Naive thymus-derived CD8-positive, alpha-beta T cell (primary cell): ENCODE data around the gene HS3ST3A1. TPM values are rescaled to one million over a fixed set of nuclear protein-coding genes. Genes with fewer than 3 reads are reported as not detected.

Experiments
- ATAC-seq, 2 donors: fragments of 150-1000 bp; cut with Tn5 transposase in 1 of 2; sonication (Bioruptor Pico), chemical (Tn5 transposase) in 1 of 2; 1 replicate in 1 of 2; 2 replicates in 1 of 2; pipeline ENCODE4 v1.10.0; 2021; ENCODE audit warnings: mild to moderate bottlenecking in 2 of 2, moderate library complexity in 2 of 2
- POLR2A ChIA-PET: fragments of 350-600 bp; sonication (Branson Sonifier 250); formaldehyde crosslinking; loops from one replicate; lab custom pipeline; 2021; ENCODE audit warnings: antibody characterized with exemption; lab: Charles Lee
- DNase-seq, 10 donors: peaks; one replicate each; pipeline versions ENCODE4 v3.0.0 to v3.0.0-alpha.2; 2020 to 2022
- H3K27ac Mint-ChIP-seq, 10 donors: one replicate each; pipeline ENCODE4 v1.8.0; 2020 to 2022; ENCODE audit warnings: mild to moderate bottlenecking in 10 of 10, mixed read lengths in 10 of 10, moderate library complexity in 4 of 10, inconsistent platforms in 1 of 10
- H3K27me3 Mint-ChIP-seq, 5 donors: one replicate each; pipeline ENCODE4 v1.8.0; 2021 to 2022; ENCODE audit warnings: mixed read lengths in 5 of 5
- H3K36me3 Mint-ChIP-seq, 3 donors: one replicate each; pipeline ENCODE4 v1.8.0; 2020 to 2022; ENCODE audit warnings: mixed read lengths in 3 of 3, mild to moderate bottlenecking in 2 of 3, inconsistent platforms in 1 of 3
- H3K4me1 Mint-ChIP-seq, 4 donors: one replicate each; pipeline ENCODE4 v1.8.0; 2021 to 2022; ENCODE audit warnings: mixed read lengths in 4 of 4
- H3K4me3 Mint-ChIP-seq, 10 donors: one replicate each; pipeline ENCODE4 v1.8.0; 2020 to 2022; ENCODE audit warnings: mild to moderate bottlenecking in 10 of 10, mixed read lengths in 10 of 10, moderate library complexity in 6 of 10, inconsistent platforms in 1 of 10
- H3K9me3 Mint-ChIP-seq, 9 donors: one replicate each; pipeline ENCODE4 v1.8.0; 2020 to 2022; ENCODE audit warnings: mixed read lengths in 9 of 9, mild to moderate bottlenecking in 3 of 9, inconsistent platforms in 1 of 9, moderate library complexity in 1 of 9
- polyA plus RNA-seq, 3 donors: library from polyadenylated mRNA; unstranded; fragments of 300-500 nt; fragmentation: Illumina TruSeq; gene quantifications; one replicate each; pipeline ENCODE4 v1.2.3, GENCODE V29; 2021
- total RNA-seq, 8 experiments: library from RNA in 2 of 8; stranded (reverse) in 2 of 8; gene quantifications; one replicate each; pipeline ENCODE4 v1.2.3 and lab custom pipeline; 2021 to 2026

HS3ST3A1 gene
- total RNA-seq, result not detected
- 1 to 10 TPM in 2 of 3 donors, under 1 TPM in 1; 0.76 to 4.5 (median 2.7) TPM for polyA plus RNA-seq
- total RNA-seq (lab: John Stamatoyannopoulos, UW), result 0 to 0.71 (median 0) reads per million in 6 experiments

DNA sequence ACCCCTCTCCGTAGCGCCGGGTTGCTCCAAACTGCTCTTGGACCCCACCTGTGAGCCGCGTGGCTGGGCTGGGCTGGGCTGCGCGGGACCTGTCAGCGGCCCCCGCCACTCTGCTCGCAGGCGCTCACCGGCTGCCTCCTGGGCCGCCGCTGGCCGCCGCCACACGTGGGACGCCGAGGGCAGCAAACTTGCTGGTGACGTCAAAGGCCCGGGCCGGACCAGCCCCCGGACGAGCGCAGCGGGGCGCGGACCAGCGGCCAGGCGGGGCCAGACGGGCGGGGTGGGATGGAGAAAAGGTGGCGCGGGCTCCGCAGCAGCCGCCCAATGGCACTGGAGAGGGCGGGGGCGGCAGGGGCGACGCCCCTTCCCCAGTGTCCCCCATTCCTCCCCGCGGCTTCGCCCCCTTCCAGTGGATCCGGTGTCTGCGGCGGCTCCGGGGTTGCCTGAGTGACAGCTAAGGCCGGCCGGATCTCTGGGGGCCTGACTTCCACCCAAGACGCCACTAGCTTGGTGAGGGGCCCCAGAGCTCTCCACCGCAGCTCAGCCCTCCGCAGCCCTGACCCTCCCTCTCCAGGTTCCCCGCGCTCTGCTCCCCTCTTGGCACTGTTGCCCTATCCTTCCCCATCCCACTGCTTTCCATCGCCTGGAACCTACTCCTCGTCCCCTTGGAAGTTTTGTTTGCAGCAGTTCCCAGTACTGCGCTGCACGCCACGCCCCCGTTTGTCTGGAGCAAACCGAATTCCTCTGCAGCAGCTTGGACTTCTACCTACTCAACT lies at the start of gene HS3ST3A1:
Gene HS3ST3A1, minus strand, starts transcription at position 154 of the 776 bp plus-strand sequence. CDS start 800 bp downstream, outside the sequence.
- Mint-ChIP-seq H3K4me3 (peak within 1 kb of the TSS; percentile 43 to 86 (median 76)), H3K9me3 (no peaks in the 10 kb centered on the region), H3K36me3 (peaks cover 0 to 4% (median 0%) of the 10 kb centered on the region in 3 donors), H3K4me1 (peaks cover 4 to 16% (median 12%) of the 10 kb centered on the region in 4 donors), H3K27me3 (peaks cover 34 to 81% (median 52%) of the 10 kb centered on the region in 5 donors), H3K27ac (peak within 1 kb of the TSS in 2 of 10 donors; percentile 62 to 65)
- DNase-seq (no peak), ATAC-seq (no peak)
- POLR2A ChIA-PET, result interaction anchor here (0.6 kb wide), 1 partner anchor 949 kb away, joined by 4 read pairs; no protein-coding TSS in a partner anchor

DNA sequence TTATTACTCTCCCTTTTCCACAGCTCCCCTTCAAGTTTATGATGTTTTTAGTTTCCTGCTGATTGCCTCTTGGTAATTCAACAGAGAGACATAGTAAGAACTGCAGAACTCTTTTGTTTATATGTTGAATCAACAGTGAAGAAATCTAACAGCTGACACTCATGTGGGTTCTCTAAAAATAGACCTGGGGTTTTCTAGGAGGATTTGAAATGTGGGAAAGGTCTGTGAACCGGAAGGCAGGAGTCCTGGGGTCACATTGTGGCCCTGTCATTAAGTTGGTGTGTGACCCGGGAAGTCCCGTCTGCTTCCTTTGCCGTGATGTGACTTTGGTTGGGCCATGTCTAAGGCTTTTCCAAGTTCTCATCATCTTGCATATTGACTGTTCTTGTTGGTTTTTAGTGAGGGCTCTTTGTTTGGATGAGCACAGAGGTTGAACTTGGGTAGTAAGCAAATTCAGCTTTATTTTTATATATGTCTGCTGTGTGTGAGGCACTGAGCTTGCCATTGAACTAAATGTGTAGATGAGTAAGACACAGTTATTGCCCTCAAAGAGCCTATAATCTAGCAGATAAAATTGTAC lies 48.5 kb upstream of the HS3ST3A1 start:
- no peak overlapping the region for H3K4me3 Mint-ChIP-seq
- H3K27ac Mint-ChIP-seq, result no peak overlapping the region
- ATAC-seq (no peak), DNase-seq (no peak)
- H3K9me3 Mint-ChIP-seq, result no peaks in the 10 kb centered on the region
- H3K36me3 Mint-ChIP-seq, result no peaks in the 10 kb centered on the region
- peaks cover under 1 to 6% (median 3%) of the 10 kb centered on the region in 5 donors for H3K27me3 Mint-ChIP-seq
- POLR2A ChIA-PET, result interaction anchor here (0.6 kb wide), 1 partner anchor 34 kb away, joined by 3 read pairs; no protein-coding TSS in a partner anchor
- H3K4me1 Mint-ChIP-seq, result no peaks in the 10 kb centered on the region

DNA sequence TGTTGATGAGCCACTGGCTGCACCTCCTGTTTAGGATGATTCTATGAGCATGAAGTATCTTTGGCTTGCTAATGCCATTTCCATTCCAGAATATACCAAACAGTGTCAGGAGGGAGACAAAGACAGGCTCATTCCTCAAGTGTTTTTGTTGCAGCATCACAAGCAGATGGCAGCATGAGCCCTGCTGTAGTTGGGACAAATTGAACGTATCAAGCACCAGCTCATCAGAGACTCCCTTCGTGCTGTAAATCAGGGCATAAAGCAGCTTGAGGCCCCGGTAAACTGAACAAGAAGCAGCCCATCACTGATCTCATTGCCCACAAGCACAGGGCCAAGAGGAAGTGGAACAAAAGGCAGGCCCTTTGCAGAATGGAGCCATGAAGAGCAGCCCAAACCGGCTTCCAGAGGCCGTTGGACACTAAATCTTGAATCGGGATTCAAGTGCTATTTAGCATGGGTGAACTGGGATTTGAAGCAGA lies 45.9 kb upstream of the HS3ST3A1 start:
- Mint-ChIP-seq H3K4me1 (no peaks in the 10 kb centered on the region), H3K4me3 (no peak overlapping the region), H3K27me3 (peaks cover 0 to 5% (median 0%) of the 10 kb centered on the region in 5 donors), H3K36me3 (no peaks in the 10 kb centered on the region), H3K9me3 (no peaks in the 10 kb centered on the region), H3K27ac (no peak overlapping the region)
- POLR2A ChIA-PET, result no interaction called here
- ATAC-seq (no peak), DNase-seq (no peak)

DNA sequence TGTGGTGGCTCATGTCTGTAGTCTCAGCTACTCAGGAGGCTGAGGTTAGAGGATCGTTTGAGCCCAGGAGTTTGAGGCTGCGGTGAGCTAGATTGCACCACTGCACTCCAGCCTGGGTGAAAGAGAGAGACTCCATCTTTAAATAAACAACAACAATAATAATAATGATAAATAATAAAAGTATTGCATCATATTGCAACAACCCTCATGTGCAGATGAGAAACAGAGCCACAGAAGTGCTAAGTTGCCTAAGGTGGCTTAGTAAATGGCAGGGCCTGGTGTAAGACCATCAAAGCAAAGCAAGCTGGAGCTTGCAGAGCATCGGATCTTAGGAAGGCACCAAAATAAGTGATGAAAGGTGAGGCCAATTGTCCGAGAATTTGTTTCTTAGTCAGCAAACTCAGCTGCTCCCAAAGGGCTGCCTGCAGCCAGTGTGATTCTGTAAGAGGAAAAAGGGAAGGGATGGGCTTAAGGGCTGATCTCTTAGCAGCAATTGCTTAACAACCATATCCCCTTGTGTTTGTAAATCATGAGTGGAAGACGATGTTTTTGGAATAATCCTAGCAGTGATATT lies 45.3 kb upstream of the HS3ST3A1 start:
- POLR2A ChIA-PET, result no interaction called here
- no peak for DNase-seq
- Mint-ChIP-seq H3K9me3 (no peaks in the 10 kb centered on the region), H3K27me3 (peaks cover 0 to 5% (median 0%) of the 10 kb centered on the region in 5 donors), H3K4me3 (no peak overlapping the region), H3K27ac (no peak overlapping the region), H3K4me1 (no peaks in the 10 kb centered on the region), H3K36me3 (no peaks in the 10 kb centered on the region)
- no peak for ATAC-seq

DNA sequence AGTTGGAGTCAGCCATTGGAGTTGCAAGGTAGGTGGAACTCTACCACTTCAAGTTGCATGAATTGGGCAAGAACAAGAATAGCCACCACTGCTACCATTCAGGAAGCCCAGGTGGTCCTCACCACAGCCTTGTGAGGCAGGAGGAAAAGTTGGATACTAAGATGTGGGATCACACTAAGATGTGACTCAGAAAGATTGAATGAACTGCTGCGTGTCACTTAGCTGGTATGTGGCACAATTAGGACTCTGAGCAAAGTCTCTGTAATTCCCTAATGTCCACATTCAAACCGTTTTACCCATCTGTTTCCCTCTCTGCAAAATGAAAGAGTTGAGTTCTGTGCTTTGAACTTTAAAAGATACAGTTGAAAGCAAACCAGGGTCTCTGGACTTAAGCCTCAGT lies 44.7 kb upstream of the HS3ST3A1 start:
- Mint-ChIP-seq H3K27me3 (peaks cover 0 to 5% (median 2%) of the 10 kb centered on the region in 5 donors), H3K36me3 (no peaks in the 10 kb centered on the region), H3K4me3 (no peak overlapping the region), H3K4me1 (no peaks in the 10 kb centered on the region), H3K9me3 (no peaks in the 10 kb centered on the region), H3K27ac (no peak overlapping the region)
- ATAC-seq (no peak), DNase-seq (no peak)
- POLR2A ChIA-PET, result no interaction called here

DNA sequence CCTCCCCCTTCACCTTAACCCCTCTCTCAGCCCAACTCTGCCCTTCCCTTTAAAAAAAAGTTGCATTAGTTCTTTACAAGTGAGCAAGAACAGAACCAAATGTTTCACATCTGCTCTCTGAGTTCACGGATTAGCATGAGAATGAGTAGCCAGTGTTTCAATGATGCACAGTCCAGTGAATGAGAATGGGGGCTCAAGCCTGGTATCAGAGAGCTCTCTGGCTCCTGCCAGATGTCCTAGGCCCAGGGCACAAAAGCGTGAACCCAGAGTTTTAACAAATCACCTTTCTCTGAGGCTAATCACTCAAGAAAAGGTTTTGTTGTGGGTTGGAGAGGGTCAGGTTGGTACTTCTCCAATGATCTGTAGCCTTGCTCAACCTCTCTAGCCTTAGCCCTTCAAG lies 41.5 kb upstream of the HS3ST3A1 start:
- no peaks in the 10 kb centered on the region for H3K9me3 Mint-ChIP-seq
- H3K27ac Mint-ChIP-seq, result no peak overlapping the region
- no peaks in the 10 kb centered on the region for H3K36me3 Mint-ChIP-seq
- POLR2A ChIA-PET, result no interaction called here
- DNase-seq (no peak), ATAC-seq (no peak)
- H3K4me1 Mint-ChIP-seq, result no peaks in the 10 kb centered on the region
- no peak overlapping the region for H3K4me3 Mint-ChIP-seq
- peaks cover 0 to 6% (median 2%) of the 10 kb centered on the region in 5 donors for H3K27me3 Mint-ChIP-seq

DNA sequence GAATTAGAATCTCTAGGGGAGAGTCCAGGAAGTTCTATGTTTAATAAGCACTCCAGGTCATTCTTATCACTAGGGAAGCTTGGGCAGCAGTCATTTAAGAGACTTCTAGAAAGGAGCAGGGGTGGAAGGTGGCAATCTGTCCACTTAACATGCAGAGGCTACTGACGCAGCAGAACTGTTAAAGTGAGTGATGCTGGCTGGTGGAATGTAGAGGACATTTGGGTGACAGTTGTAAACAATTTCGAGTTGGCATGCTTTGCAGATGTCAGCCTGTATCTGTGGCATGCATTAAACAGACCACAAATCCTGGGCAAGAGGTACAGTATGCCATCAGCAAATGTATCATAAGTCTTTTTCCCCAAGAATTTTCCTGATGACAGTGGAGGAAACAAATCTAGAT lies 40.5 kb upstream of the HS3ST3A1 start:
- POLR2A ChIA-PET, result no interaction called here
- peaks cover 0 to 6% (median 3%) of the 10 kb centered on the region in 5 donors for H3K27me3 Mint-ChIP-seq
- no peak overlapping the region for H3K27ac Mint-ChIP-seq
- no peaks in the 10 kb centered on the region for H3K36me3 Mint-ChIP-seq
- H3K9me3 Mint-ChIP-seq, result peaks cover 0 to 2% (median 0%) of the 10 kb centered on the region in 9 donors
- DNase-seq (no peak), ATAC-seq (no peak)
- H3K4me3 Mint-ChIP-seq, result no peak overlapping the region
- H3K4me1 Mint-ChIP-seq, result no peaks in the 10 kb centered on the region

DNA sequence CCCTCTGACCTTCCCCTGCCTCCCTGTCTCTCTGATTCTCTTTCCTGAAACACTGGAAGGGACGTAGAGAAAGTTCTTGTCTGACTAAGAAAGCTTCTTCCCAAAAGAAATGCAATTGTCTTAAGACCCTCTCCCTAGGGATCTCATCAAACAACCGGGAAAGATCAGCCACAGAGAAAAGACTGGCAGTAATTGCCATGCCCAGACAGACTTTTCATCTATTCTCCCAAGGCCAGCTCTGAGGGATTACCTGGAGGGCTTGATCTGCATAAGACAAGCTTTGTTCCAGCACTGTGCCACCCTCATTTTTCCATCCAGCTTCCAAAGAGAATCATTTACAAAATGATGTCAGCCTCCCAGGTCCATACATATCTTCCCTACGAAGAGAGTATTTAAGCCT lies 38.8 kb upstream of the HS3ST3A1 start:
- Mint-ChIP-seq H3K4me1 (no peaks in the 10 kb centered on the region), H3K27ac (no peak overlapping the region), H3K36me3 (no peaks in the 10 kb centered on the region)

DNA sequence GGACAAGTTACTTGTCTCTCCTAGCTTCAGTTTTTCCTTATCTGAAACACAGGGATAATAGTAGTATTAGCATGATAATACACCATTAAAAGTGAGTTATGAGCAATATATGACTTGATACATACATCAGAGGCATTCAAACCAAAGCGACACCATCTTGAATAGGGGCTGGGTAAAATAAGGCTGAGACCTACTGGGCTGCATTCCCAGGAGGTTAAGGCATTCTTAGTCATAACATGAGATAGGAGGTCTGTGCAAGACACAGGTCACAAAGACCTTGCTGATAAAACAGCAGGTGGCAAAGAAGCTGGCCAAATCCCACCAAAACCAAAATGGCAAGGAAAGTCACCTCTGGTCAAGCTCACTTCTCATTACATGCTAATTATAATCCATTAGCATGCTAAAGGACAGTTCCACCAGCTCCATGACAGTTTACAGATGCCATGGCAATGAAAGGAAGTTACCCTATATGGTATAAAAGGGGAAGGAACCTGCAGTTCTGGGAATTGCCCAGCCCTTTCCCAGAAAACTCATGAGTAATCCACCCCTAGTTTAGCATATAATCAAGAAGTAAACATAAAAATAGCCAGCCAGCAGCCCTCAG lies 37.2 kb upstream of the HS3ST3A1 start:
- Mint-ChIP-seq H3K27ac (no peak overlapping the region), H3K4me3 (no peak overlapping the region), H3K27me3 (peaks cover 0 to 6% (median 2%) of the 10 kb centered on the region in 5 donors), H3K9me3 (peaks cover 0 to 2% (median 0%) of the 10 kb centered on the region in 9 donors), H3K4me1 (no peaks in the 10 kb centered on the region), H3K36me3 (no peaks in the 10 kb centered on the region)
- ATAC-seq (no peak), DNase-seq (no peak)
- POLR2A ChIA-PET, result no interaction called here

More for the DNA sequence above, 38.8 kb upstream of the HS3ST3A1 start:
- H3K27me3 Mint-ChIP-seq, result peaks cover 0 to 6% (median 3%) of the 10 kb centered on the region in 5 donors
- DNase-seq (no peak), ATAC-seq (no peak)
- peaks cover 0 to 2% (median 0%) of the 10 kb centered on the region in 9 donors for H3K9me3 Mint-ChIP-seq
- H3K4me3 Mint-ChIP-seq, result no peak overlapping the region
- POLR2A ChIA-PET, result no interaction called here

DNA sequence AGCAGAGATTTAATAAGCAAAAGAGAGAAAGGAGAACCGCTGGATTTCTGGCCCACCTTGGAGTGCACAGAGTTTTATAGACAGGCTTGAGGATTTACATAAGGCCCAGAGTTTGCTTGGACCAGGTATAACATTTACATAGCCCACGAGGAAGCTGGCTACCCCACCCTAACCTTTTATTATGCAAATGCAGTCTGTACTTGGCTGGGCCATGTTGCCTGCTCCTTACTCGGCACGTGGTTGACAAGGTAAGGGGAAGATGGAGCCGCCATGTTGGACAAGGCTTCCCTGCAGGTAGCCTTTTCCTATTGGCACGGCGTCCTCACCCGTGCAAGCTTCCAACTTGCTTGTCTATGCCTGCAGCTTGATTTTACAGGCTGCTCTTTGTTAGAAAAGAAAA lies 35.2 kb upstream of the HS3ST3A1 start:
- no peak for ATAC-seq
- no peak for DNase-seq
- POLR2A ChIA-PET, result no interaction called here
- no peak overlapping the region for H3K27ac Mint-ChIP-seq
- no peak overlapping the region for H3K4me3 Mint-ChIP-seq
- H3K9me3 Mint-ChIP-seq, result peaks cover 0 to 2% (median 0%) of the 10 kb centered on the region in 9 donors
- H3K36me3 Mint-ChIP-seq, result no peaks in the 10 kb centered on the region
- H3K4me1 Mint-ChIP-seq, result no peaks in the 10 kb centered on the region
- H3K27me3 Mint-ChIP-seq, result peaks cover 0 to 8% (median 4%) of the 10 kb centered on the region in 5 donors

DNA sequence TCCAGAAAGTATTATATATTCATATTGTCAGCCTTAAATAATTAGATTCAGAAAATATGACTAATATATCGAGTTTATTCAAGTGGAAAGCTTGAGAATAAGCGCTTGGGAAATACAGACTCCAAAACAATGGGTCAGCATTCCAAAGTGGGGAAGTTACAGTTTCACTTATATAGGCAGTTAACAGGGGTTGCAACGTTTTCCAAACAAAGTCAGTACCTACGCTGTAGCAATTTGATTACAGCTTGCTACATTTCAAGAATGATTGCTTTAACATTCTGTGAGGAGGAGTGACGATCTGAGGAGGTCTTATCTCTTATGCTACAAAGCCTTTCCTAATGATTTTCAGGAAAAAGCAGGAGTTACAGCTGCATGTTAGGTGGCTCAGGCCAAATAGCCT lies 34.2 kb upstream of the HS3ST3A1 start:
- POLR2A ChIA-PET, result no interaction called here

DNA sequence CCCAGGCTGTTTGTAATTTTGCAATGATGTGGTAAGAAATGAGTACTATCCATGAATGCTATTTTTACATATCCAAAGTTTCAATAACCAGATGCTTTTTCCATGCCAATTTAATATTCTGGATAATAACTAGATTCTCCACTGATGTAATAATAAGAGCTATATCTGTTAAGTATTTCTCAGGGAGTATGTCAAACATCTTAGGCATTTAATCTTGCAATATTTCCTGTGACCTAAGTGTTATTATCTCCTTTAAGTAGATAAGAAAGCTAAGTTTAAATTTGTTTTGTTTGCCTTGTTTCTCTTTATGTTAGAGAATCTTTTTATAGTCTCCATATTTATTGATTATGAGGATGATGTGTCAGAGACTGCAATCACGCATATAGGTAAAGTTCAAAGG lies 32.3 kb upstream of the HS3ST3A1 start:
- H3K27ac Mint-ChIP-seq, result no peak overlapping the region
- H3K4me1 Mint-ChIP-seq, result no peaks in the 10 kb centered on the region
- H3K36me3 Mint-ChIP-seq, result no peaks in the 10 kb centered on the region
- ATAC-seq, result no peak
- H3K9me3 Mint-ChIP-seq, result peaks cover 0 to 2% (median 0%) of the 10 kb centered on the region in 9 donors
- POLR2A ChIA-PET, result no interaction called here
- DNase-seq, result no peak
- peaks cover 0 to 12% (median 2%) of the 10 kb centered on the region in 5 donors for H3K27me3 Mint-ChIP-seq
- no peak overlapping the region for H3K4me3 Mint-ChIP-seq

More for the DNA sequence above, 34.2 kb upstream of the HS3ST3A1 start:
- DNase-seq (no peak), ATAC-seq (no peak)
- no peaks in the 10 kb centered on the region for H3K4me1 Mint-ChIP-seq
- peaks cover 0 to 12% (median 0%) of the 10 kb centered on the region in 5 donors for H3K27me3 Mint-ChIP-seq
- no peak overlapping the region for H3K27ac Mint-ChIP-seq
- H3K9me3 Mint-ChIP-seq, result peaks cover 0 to 2% (median 0%) of the 10 kb centered on the region in 9 donors
- H3K36me3 Mint-ChIP-seq, result no peaks in the 10 kb centered on the region
- H3K4me3 Mint-ChIP-seq, result no peak overlapping the region
